Muscle of arm (tissue), 12 donors: ENCODE results near the gene PPP1R1C. TPM values are rescaled to one million over a fixed set of nuclear protein-coding genes. Genes with fewer than 3 reads are reported as not detected.

Experiments
- polyA plus RNA-seq, 12 donors: library from polyadenylated mRNA; unstranded; fragments of 120-200 nt; gene quantifications; one replicate each; pipeline ENCODE4 v1.2.1, GENCODE V29; 2013; ENCODE audit not compliant: insufficient read length in 12 of 12

Gene PPP1R1C
- polyA plus RNA-seq, 12 donors = 0.34 to 2.1 (median 0.77) TPM; not detected in 2

Other genes starting within 250 kb of the PPP1R1C start
- gene ITPRID2, start 94.1 kb upstream of the PPP1R1C start, polyA plus RNA-seq = 100 to 1,000 TPM in 1 of 12 donors, 10 to 100 TPM in 10, not detected in 1; 42.3 to 106 (median 68.0) TPM